ENCODE measurements around the gene IL17REL. TPM values are rescaled to one million over a fixed set of nuclear protein-coding genes. Genes with fewer than 3 reads are reported as not detected.

Gene IL17REL
- total and polyA plus RNA-seq, 10 of the 15 experiments (the other 5 are each of a cell fraction or from before 2014, with no cell fraction given) = 0.03 TPM; not detected in 9

DNA sequence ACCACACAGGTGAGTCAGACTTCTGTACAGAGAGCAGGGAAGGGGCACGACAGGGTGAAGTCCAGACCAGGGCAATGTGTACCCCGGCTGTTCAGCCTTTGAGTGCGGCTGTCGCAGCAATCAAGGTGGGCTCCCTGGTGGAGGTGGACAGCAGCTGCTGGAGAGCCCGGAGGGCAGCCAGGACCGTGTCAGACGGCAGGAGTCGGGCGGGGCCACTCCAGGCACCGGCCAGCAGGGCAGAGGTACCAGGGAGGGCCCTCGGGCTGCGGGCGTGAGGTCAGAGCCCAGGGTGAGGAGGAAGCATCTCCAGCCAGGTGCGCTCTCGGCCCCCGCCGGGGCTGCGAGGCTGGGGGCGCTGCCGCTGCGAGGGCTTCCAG is 52.8 kb downstream of the IL17REL start (continued):
- TF ChIP-seq, protein P1, sequence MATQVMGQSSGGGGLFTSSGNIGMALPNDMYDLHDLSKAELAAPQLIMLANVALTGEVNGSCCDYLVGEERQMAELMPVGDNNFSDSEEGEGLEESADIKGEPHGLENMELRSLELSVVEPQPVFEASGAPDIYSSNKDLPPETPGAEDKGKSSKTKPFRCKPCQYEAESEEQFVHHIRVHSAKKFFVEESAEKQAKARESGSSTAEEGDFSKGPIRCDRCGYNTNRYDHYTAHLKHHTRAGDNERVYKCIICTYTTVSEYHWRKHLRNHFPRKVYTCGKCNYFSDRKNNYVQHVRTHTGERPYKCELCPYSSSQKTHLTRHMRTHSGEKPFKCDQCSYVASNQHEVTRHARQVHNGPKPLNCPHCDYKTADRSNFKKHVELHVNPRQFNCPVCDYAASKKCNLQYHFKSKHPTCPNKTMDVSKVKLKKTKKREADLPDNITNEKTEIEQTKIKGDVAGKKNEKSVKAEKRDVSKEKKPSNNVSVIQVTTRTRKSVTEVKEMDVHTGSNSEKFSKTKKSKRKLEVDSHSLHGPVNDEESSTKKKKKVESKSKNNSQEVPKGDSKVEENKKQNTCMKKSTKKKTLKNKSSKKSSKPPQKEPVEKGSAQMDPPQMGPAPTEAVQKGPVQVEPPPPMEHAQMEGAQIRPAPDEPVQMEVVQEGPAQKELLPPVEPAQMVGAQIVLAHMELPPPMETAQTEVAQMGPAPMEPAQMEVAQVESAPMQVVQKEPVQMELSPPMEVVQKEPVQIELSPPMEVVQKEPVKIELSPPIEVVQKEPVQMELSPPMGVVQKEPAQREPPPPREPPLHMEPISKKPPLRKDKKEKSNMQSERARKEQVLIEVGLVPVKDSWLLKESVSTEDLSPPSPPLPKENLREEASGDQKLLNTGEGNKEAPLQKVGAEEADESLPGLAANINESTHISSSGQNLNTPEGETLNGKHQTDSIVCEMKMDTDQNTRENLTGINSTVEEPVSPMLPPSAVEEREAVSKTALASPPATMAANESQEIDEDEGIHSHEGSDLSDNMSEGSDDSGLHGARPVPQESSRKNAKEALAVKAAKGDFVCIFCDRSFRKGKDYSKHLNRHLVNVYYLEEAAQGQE (IDR thresholded peaks at IDR 0.05; ENCODE audit: low read depth, low read length) = no peak
- TF ChIP-seq RUNX3 (IDR thresholded peaks at IDR 0.05; ENCODE audit: low read length) (no peak; the same call in 1 of the 2 replicates), MTA3 (IDR thresholded peaks at IDR 0.05; ENCODE audit: borderline replicate concordance, low read length) (no peak), SMAD1 (IDR thresholded peaks at IDR 0.05; ENCODE audit: low read depth, partially characterized antibody) (no peak), POLR2A (IDR thresholded peaks at IDR 0.05; ENCODE audit: low read depth, low read length) (no peak), BHLHE40 (IDR thresholded peaks at IDR 0.05; ENCODE audit: borderline replicate concordance in 1 of 2, low read depth in 2 of 2, low read length in 1 of 2) (no peak), ZSCAN29 (IDR thresholded peaks at IDR 0.05) (peak; percentile 73; the same call in 1 of the 2 replicates), NR2C1 (IDR thresholded peaks at IDR 0.05) (no peak), EED (IDR thresholded peaks at IDR 0.05; ENCODE audit: low read depth) (no peak), NBN (IDR thresholded peaks at IDR 0.05) (0 out of 2 replicates have a peak, but pooled peaks have one; percentile 57), SMC3 (IDR thresholded peaks at IDR 0.05; ENCODE audit: borderline replicate concordance, low read length) (no peak), IKZF2 (IDR thresholded peaks at IDR 0.05) (no peak), KAT2A (conservative IDR thresholded peaks at IDR 0.05; ENCODE audit: control insufficient read depth, low read depth, low read length) (no peak), RB1 (IDR thresholded peaks at IDR 0.05; ENCODE audit: borderline replicate concordance) (no peak), RAD51 (IDR thresholded peaks at IDR 0.05) (no peak), ATF7 (IDR thresholded peaks at IDR 0.05; ENCODE audit: low read depth) (no peak), RBBP5 (conservative IDR thresholded peaks at IDR 0.05) (no peak), YBX1 (IDR thresholded peaks at IDR 0.05) (no peak), DPF2 (IDR thresholded peaks at IDR 0.05) (peak; percentile 7; the same call in 1 of the 2 replicates), CBFB (IDR thresholded peaks at IDR 0.05; ENCODE audit: low read depth) (no peak)
- TF ChIP-seq, protein P2, sequence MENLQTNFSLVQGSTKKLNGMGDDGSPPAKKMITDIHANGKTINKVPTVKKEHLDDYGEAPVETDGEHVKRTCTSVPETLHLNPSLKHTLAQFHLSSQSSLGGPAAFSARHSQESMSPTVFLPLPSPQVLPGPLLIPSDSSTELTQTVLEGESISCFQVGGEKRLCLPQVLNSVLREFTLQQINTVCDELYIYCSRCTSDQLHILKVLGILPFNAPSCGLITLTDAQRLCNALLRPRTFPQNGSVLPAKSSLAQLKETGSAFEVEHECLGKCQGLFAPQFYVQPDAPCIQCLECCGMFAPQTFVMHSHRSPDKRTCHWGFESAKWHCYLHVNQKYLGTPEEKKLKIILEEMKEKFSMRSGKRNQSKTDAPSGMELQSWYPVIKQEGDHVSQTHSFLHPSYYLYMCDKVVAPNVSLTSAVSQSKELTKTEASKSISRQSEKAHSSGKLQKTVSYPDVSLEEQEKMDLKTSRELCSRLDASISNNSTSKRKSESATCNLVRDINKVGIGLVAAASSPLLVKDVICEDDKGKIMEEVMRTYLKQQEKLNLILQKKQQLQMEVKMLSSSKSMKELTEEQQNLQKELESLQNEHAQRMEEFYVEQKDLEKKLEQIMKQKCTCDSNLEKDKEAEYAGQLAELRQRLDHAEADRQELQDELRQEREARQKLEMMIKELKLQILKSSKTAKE (IDR thresholded peaks at IDR 0.05; ENCODE audit: low read depth, poor library complexity, severe bottlenecking) = no peak
- TF ChIP-seq, protein P3, sequence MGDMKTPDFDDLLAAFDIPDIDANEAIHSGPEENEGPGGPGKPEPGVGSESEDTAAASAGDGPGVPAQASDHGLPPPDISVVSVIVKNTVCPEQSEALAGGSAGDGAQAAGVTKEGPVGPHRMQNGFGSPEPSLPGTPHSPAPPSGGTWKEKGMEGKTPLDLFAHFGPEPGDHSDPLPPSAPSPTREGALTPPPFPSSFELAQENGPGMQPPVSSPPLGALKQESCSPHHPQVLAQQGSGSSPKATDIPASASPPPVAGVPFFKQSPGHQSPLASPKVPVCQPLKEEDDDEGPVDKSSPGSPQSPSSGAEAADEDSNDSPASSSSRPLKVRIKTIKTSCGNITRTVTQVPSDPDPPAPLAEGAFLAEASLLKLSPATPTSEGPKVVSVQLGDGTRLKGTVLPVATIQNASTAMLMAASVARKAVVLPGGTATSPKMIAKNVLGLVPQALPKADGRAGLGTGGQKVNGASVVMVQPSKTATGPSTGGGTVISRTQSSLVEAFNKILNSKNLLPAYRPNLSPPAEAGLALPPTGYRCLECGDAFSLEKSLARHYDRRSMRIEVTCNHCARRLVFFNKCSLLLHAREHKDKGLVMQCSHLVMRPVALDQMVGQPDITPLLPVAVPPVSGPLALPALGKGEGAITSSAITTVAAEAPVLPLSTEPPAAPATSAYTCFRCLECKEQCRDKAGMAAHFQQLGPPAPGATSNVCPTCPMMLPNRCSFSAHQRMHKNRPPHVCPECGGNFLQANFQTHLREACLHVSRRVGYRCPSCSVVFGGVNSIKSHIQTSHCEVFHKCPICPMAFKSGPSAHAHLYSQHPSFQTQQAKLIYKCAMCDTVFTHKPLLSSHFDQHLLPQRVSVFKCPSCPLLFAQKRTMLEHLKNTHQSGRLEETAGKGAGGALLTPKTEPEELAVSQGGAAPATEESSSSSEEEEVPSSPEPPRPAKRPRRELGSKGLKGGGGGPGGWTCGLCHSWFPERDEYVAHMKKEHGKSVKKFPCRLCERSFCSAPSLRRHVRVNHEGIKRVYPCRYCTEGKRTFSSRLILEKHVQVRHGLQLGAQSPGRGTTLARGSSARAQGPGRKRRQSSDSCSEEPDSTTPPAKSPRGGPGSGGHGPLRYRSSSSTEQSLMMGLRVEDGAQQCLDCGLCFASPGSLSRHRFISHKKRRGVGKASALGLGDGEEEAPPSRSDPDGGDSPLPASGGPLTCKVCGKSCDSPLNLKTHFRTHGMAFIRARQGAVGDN (IDR thresholded peaks at IDR 0.05) = no peak; the same call in 1 of the 2 replicates
